ENCODE measurements around the gene ALK. TPM values are rescaled to one million over a fixed set of nuclear protein-coding genes. Genes with fewer than 3 reads are reported as not detected.

Gene ALK
- total RNA-seq, 1 experiment from 2014 or later = 0.07 TPM

DNA sequence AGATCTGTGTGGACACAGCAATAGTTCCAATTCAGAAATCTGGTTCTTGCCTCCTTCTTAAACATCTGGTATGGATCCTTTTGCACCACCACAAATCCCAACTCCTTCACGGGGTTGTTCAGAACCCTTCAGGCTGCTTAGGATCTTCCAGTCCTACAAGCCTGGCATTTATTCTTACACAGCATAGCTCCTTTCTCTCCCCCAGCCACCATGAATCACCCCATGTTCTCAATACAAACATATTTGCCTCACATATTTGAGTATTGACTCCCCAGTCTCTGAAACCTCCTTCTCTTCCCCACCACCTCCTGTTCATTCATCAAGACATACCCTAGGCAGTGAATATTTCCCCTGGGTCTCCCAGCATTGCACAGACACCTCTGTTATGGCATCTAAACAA, 155.2 kb downstream of the ALK start:
- POLR2A ChIA-PET = no interaction called here
- no peaks in the 10 kb centered on the region for H3K9me3 Mint-ChIP-seq (ENCODE audit: unreplicated experiment)
- no peak overlapping the region for H3K4me3 Mint-ChIP-seq (ENCODE audit: unreplicated experiment)
- CTCF ChIA-PET = interaction anchor here (0.6 kb wide), 1 partner anchor 109 kb away, joined by 4 read pairs; no protein-coding TSS in a partner anchor
- peaks cover 7% of the 10 kb centered on the region for H3K4me1 Mint-ChIP-seq (ENCODE audit: insufficient read depth, unreplicated experiment)
- TF ChIP-seq, protein P1, sequence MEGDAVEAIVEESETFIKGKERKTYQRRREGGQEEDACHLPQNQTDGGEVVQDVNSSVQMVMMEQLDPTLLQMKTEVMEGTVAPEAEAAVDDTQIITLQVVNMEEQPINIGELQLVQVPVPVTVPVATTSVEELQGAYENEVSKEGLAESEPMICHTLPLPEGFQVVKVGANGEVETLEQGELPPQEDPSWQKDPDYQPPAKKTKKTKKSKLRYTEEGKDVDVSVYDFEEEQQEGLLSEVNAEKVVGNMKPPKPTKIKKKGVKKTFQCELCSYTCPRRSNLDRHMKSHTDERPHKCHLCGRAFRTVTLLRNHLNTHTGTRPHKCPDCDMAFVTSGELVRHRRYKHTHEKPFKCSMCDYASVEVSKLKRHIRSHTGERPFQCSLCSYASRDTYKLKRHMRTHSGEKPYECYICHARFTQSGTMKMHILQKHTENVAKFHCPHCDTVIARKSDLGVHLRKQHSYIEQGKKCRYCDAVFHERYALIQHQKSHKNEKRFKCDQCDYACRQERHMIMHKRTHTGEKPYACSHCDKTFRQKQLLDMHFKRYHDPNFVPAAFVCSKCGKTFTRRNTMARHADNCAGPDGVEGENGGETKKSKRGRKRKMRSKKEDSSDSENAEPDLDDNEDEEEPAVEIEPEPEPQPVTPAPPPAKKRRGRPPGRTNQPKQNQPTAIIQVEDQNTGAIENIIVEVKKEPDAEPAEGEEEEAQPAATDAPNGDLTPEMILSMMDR (IDR thresholded peaks at IDR 0.05; ENCODE audit: unreplicated experiment) = no peak
- BruUV-seq (replicated peaks) = no TSS peak
- no peak overlapping the region for H3K27ac Mint-ChIP-seq (ENCODE audit: low read depth, unreplicated experiment)
- DNase-seq (ENCODE audit: unreplicated experiment) = no peak
- intact Hi-C loops (cut with micrococcal nuclease) = no loop called here
- no peaks in the 10 kb centered on the region for H3K36me3 Mint-ChIP-seq (ENCODE audit: insufficient read depth, unreplicated experiment)
- peaks cover 9% of the 10 kb centered on the region for H3K27me3 Mint-ChIP-seq (ENCODE audit: insufficient read depth, unreplicated experiment)

DNA sequence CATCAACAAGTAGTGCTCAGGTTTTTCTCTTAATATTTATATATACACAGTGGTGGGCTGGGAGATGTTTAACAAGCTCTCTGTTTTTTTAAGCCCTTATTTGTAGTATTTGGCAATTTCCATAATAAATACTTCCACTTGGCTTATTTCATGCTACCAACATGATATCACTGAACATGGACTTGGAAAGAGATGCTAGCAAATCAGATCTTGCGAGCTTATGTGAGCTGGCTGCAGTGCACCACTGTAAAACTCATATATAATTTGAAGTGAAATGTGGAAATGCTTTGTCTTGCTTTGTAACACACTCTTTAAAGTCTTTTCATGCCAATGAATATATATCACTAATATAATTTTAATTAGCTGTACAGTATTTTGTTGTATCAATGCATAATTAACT, 155.7 kb downstream of the ALK start:
- Mint-ChIP-seq H3K9me3 (ENCODE audit: unreplicated experiment) (no peaks in the 10 kb centered on the region), H3K4me3 (ENCODE audit: unreplicated experiment) (no peak overlapping the region), H3K27me3 (ENCODE audit: insufficient read depth, unreplicated experiment) (peaks cover 4% of the 10 kb centered on the region), H3K36me3 (ENCODE audit: insufficient read depth, unreplicated experiment) (no peaks in the 10 kb centered on the region), H3K4me1 (ENCODE audit: insufficient read depth, unreplicated experiment) (peaks cover 7% of the 10 kb centered on the region), H3K27ac (ENCODE audit: low read depth, unreplicated experiment) (no peak overlapping the region)
- TF ChIP-seq, protein P1 (IDR thresholded peaks at IDR 0.05; ENCODE audit: unreplicated experiment) = no peak
- intact Hi-C loops (cut with micrococcal nuclease) = no loop called here
- CTCF ChIA-PET = no interaction called here
- POLR2A ChIA-PET = no interaction called here
- no TSS peak for BruUV-seq (replicated peaks)
- DNase-seq (ENCODE audit: unreplicated experiment) = no peak

DNA sequence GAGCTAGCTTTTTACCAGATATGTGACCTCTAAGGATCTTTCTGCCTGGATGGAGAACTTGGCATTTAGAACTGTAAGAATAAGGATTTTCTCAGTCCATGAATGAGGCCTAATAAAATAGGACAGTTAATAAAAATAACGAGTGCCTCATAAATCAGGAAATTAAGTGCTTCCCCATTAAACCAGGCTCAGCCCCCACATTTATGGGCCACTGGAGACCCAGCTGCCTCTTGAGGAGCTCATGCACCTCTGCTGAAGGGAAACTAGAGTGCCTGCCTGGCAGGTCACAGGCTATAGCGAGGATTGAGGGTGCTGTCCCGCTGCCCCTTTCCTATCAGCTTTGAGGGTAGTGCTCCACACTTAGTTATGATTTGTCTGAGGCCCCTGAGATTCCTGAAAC, 158.0 kb downstream of the ALK start:
- Mint-ChIP-seq H3K9me3 (ENCODE audit: unreplicated experiment) (no peaks in the 10 kb centered on the region), H3K4me1 (ENCODE audit: insufficient read depth, unreplicated experiment) (peaks cover 7% of the 10 kb centered on the region), H3K27me3 (ENCODE audit: insufficient read depth, unreplicated experiment) (peaks cover 22% of the 10 kb centered on the region), H3K36me3 (ENCODE audit: insufficient read depth, unreplicated experiment) (no peaks in the 10 kb centered on the region), H3K4me3 (ENCODE audit: unreplicated experiment) (no peak overlapping the region), H3K27ac (ENCODE audit: low read depth, unreplicated experiment) (no peak overlapping the region)
- intact Hi-C loops (cut with micrococcal nuclease) = no loop called here
- BruUV-seq (replicated peaks) = no TSS peak
- DNase-seq (ENCODE audit: unreplicated experiment) = no peak
- TF ChIP-seq, protein P1 (IDR thresholded peaks at IDR 0.05; ENCODE audit: unreplicated experiment) = no peak
- ChIA-PET CTCF (interaction anchor here (1.4 kb wide), 1 partner anchor 422 kb away, joined by 3 read pairs; no protein-coding TSS in a partner anchor), POLR2A (no interaction called here)

DNA sequence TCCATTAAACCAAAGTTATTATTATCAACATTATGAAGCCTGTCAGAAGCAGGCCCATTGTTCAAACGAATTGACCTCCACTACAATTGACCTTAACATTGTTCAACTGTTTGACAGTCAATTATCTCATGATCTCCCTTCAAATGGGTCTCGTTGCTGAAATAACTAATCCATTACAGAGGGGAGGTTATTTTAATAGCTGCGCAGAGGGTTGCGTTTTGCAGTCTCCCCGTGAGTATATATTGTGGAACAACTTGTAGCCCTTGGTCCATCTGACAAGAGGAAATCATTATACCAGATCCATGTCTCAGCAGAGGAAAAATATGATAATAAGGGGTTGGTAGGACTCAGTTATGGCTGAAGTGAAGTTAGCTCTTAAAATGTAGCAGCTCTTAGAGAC, 159.1 kb downstream of the ALK start:
- TF ChIP-seq, protein P1 (IDR thresholded peaks at IDR 0.05; ENCODE audit: unreplicated experiment) = no peak
- H3K4me1 Mint-ChIP-seq (ENCODE audit: insufficient read depth, unreplicated experiment) = peaks cover 7% of the 10 kb centered on the region
- no peak for DNase-seq (ENCODE audit: unreplicated experiment)
- H3K9me3 Mint-ChIP-seq (ENCODE audit: unreplicated experiment) = no peaks in the 10 kb centered on the region
- ChIA-PET CTCF (interaction anchor here (0.7 to 1.4 kb wide), 2 partner anchors 421 to 932 kb away, joined by 3 to 4 read pairs; no protein-coding TSS in a partner anchor), POLR2A (no interaction called here)
- peaks cover 24% of the 10 kb centered on the region for H3K27me3 Mint-ChIP-seq (ENCODE audit: insufficient read depth, unreplicated experiment)
- intact Hi-C loops (cut with micrococcal nuclease) = no loop called here
- no peak overlapping the region for H3K27ac Mint-ChIP-seq (ENCODE audit: low read depth, unreplicated experiment)
- H3K4me3 Mint-ChIP-seq (ENCODE audit: unreplicated experiment) = no peak overlapping the region
- no peaks in the 10 kb centered on the region for H3K36me3 Mint-ChIP-seq (ENCODE audit: insufficient read depth, unreplicated experiment)
- no TSS peak for BruUV-seq (replicated peaks)

Data from MCF 10A (cell line).